IPS DF 6.9 (cell line): ENCODE results near the gene SPECC1.
"Not testable (repeated sequence)": the region's sequence is repeated elsewhere in the genome, so short reads cannot be mapped to it uniquely, and the experiment has no call there.

Source experiments
- DNase-seq: peaks from one replicate; pipeline ENCODE4 v3.0.0-alpha.2; 2013; ENCODE audit warnings: low read depth, low spot score
- H3K27ac ChIP-seq: one replicate; pipeline ENCODE4 v1.5.1; 2013; ENCODE audit warnings: low read length, control low read depth
- H3K27me3 ChIP-seq: 2 replicates; pipeline ENCODE4 v1.6.1; 2013; ENCODE audit warnings: mild to moderate bottlenecking, low read length; ENCODE audit not compliant: control insufficient read depth, insufficient read depth
- H3K36me3 ChIP-seq: 2 replicates; pipeline ENCODE4 v1.6.1; 2013; ENCODE audit warnings: low read length; ENCODE audit not compliant: control insufficient read depth, insufficient read depth
- H3K4me1 ChIP-seq: 2 replicates; pipeline ENCODE4 v1.6.1; 2013; ENCODE audit warnings: low read length; ENCODE audit not compliant: control insufficient read depth, insufficient read depth
- H3K4me3 ChIP-seq: 2 replicates; pipeline ENCODE4 v1.5.1; 2013; ENCODE audit warnings: mild to moderate bottlenecking, low read length
- H3K9me3 ChIP-seq: 2 replicates; pipeline ENCODE4 v1.6.1; 2013; ENCODE audit warnings: low read length, inconsistent platforms; ENCODE audit not compliant: control insufficient read depth, insufficient read depth
- WGBS: extraction: QIAGEN DNeasy Blood & Tissue Kit; methylation state at CpG from one replicate; pipeline ENCODE4 v1.1.7; 2013; ENCODE audit warnings: mixed read lengths, missing lambda C conversion rate; ENCODE audit not compliant: insufficient read length, insufficient coverage; 5-methylcytosine and 5-hydroxymethylcytosine counted together

The SPECC1 gene

GRCh38 chr17:20155258-20156195, 146.4 kb downstream of the SPECC1 start:
- Histone ChIP-seq H3K4me3 (peak overlapping the region; percentile 92), H3K27me3 (no peaks in the 10 kb centered on the region; the same call in 1 of the 2 replicates), H3K36me3 (no peaks in the 10 kb centered on the region), H3K4me1 (0 out of 2 replicates have a peak, but pooled peaks cover 1% of the 10 kb centered on the region), H3K9me3 (no peaks in the 10 kb centered on the region), H3K27ac (no peak overlapping the region)
- DNase-seq = peak; percentile 92
- no CpG with 5 or more reads among the region's 69 CpGs for WGBS

- no peak overlapping the region for H3K27ac ChIP-seq
- DNase-seq = no peak
- WGBS = no CpG with 5 or more reads among the region's 72 CpGs
- H3K36me3 ChIP-seq = no peaks in the 10 kb centered on the region
- 0 out of 2 replicates have a peak, but pooled peaks cover 1% of the 10 kb centered on the region for H3K4me1 ChIP-seq
- peak overlapping the region; percentile 92 for H3K4me3 ChIP-seq
- no peaks in the 10 kb centered on the region; the same call in 1 of the 2 replicates for H3K27me3 ChIP-seq
- H3K9me3 ChIP-seq = no peaks in the 10 kb centered on the region
These were observed 147.2 kb downstream of the SPECC1 start for GRCh38 chr17:20156196-20157000.

- no peak for DNase-seq
- H3K9me3 ChIP-seq = no peaks in the 10 kb centered on the region
- no peaks in the 10 kb centered on the region; the same call in 1 of the 2 replicates for H3K27me3 ChIP-seq
- peak overlapping the region; percentile 92; the same call in 1 of the 2 replicates for H3K4me3 ChIP-seq
- H3K27ac ChIP-seq = no peak overlapping the region
- WGBS = no CpG with 5 or more reads among the region's 12 CpGs
- H3K36me3 ChIP-seq = no peaks in the 10 kb centered on the region
- 0 out of 2 replicates have a peak, but pooled peaks cover 1% of the 10 kb centered on the region for H3K4me1 ChIP-seq
These were observed 147.8 kb downstream of the SPECC1 start for GRCh38 chr17:20157001-20157310.

- no peaks in the 10 kb centered on the region for H3K9me3 ChIP-seq
- 0 out of 2 replicates have a peak, but pooled peaks cover 1% of the 10 kb centered on the region for H3K4me1 ChIP-seq
- no peak for DNase-seq
- H3K36me3 ChIP-seq = no peaks in the 10 kb centered on the region
- H3K4me3 ChIP-seq = no peak overlapping the region
- no peaks in the 10 kb centered on the region for H3K27me3 ChIP-seq
- no peak overlapping the region for H3K27ac ChIP-seq
- WGBS = no CpG with 5 or more reads among the region's 5 CpGs
These were observed 149.4 kb downstream of the SPECC1 start for GRCh38 chr17:20158580-20158979.

GRCh38 chr17:20159406-20160069, 150.4 kb downstream of the SPECC1 start:
- no CpG with 5 or more reads among the region's 4 CpGs for WGBS

GRCh38 chr17:20165516-20165915, 156.4 kb downstream of the SPECC1 start:
- not testable (repeated sequence) for H3K9me3 ChIP-seq, DNase-seq, H3K36me3 ChIP-seq, H3K27ac ChIP-seq, H3K4me3 ChIP-seq, H3K4me1 ChIP-seq, H3K27me3 ChIP-seq
- WGBS = no CpG with 5 or more reads among the region's 4 CpGs

More at GRCh38 chr17:20159406-20160069, 150.4 kb downstream of the SPECC1 start:
- H3K36me3 ChIP-seq = no peaks in the 10 kb centered on the region
- no peaks in the 10 kb centered on the region for H3K27me3 ChIP-seq
- H3K4me1 ChIP-seq = 0 out of 2 replicates have a peak, but pooled peaks cover 1% of the 10 kb centered on the region
- no peak overlapping the region for H3K27ac ChIP-seq
- no peaks in the 10 kb centered on the region for H3K9me3 ChIP-seq
- no peak for DNase-seq
- no peak overlapping the region for H3K4me3 ChIP-seq

GRCh38 chr17:20170085-20170484, 160.9 kb downstream of the SPECC1 start:
- Histone ChIP-seq H3K9me3 (no peaks in the 10 kb centered on the region), H3K27ac (no peak overlapping the region), H3K4me3 (no peak overlapping the region), H3K4me1 (peaks cover 16% of the 10 kb centered on the region), H3K36me3 (no peaks in the 10 kb centered on the region), H3K27me3 (no peaks in the 10 kb centered on the region)
- DNase-seq = no peak
- WGBS = no CpG with 5 or more reads among the region's 3 CpGs

GRCh38 chr17:20171741-20172365, 162.7 kb downstream of the SPECC1 start:
- peaks cover 16% of the 10 kb centered on the region for H3K4me1 ChIP-seq
- no peaks in the 10 kb centered on the region for H3K36me3 ChIP-seq
- H3K4me3 ChIP-seq = no peak overlapping the region
- no peaks in the 10 kb centered on the region for H3K9me3 ChIP-seq
- no peak for DNase-seq
- no peaks in the 10 kb centered on the region for H3K27me3 ChIP-seq
- H3K27ac ChIP-seq = no peak overlapping the region
- WGBS = no CpG with 5 or more reads among the region's 2 CpGs

- H3K4me1 ChIP-seq = peaks cover 16% of the 10 kb centered on the region
- WGBS = no CpG with 5 or more reads among the region's 2 CpGs
- H3K27ac ChIP-seq = no peak overlapping the region
- DNase-seq = no peak
- no peaks in the 10 kb centered on the region for H3K9me3 ChIP-seq
- no peaks in the 10 kb centered on the region for H3K27me3 ChIP-seq
- no peak overlapping the region for H3K4me3 ChIP-seq
- H3K36me3 ChIP-seq = no peaks in the 10 kb centered on the region
These were observed 163.2 kb downstream of the SPECC1 start for GRCh38 chr17:20172376-20172775.
